ENCODE data around the gene ETV6. TPM values are rescaled to one million over a fixed set of nuclear protein-coding genes. Genes with fewer than 3 reads are reported as not detected.

ETV6 gene
- total and polyA plus RNA-seq, 2 of the 8 experiments (the other 6 are each of a cell fraction or from before 2014, with no cell fraction given) = 5.5 to 23.9 TPM

GRCh38 chr12:11920231-11920630 is 270.8 kb downstream of the ETV6 start:
- no peak for FAIRE-seq
- CTCF ChIA-PET (ENCODE audit: partially characterized antibody) = no interaction called here
- H4K91ac ChIP-seq (replicated peaks; ENCODE audit: insufficient read length, low read length) = no peak overlapping the region
- H3K9ac ChIP-seq (replicated peaks in 1 of 4; ENCODE audit: extremely low read depth in 1 of 4, low read depth in 3 of 4, low read length in 3 of 4) = no peak overlapping the region
- no peak overlapping the region for H3K4me3 ChIP-seq (ENCODE audit: extremely low read depth in 1 of 4, insufficient read depth in 2 of 4, low read depth in 3 of 4, low read length in 4 of 4)
- no peaks in the 10 kb centered on the region for H3K4me1 ChIP-seq (replicated peaks in 1 of 4; ENCODE audit: control insufficient read depth in 3 of 4, insufficient read depth in 4 of 4, low read length in 3 of 4)
- no peak overlapping the region for H2AK5ac ChIP-seq (ENCODE audit: low read depth, low read length)
- DNase-seq (ENCODE audit: low read depth in 1 of 2, low spot score in 2 of 2) = no peak
- no peak overlapping the region for H3K27ac ChIP-seq (ENCODE audit: low read depth, low read length)
- POLR2A ChIA-PET (ENCODE audit: partially characterized antibody) = no interaction called here
- H4K8ac ChIP-seq (ENCODE audit: extremely low read depth, insufficient read depth, low read length) = no peak overlapping the region
- no peak overlapping the region for H2BK20ac ChIP-seq (ENCODE audit: low read length)
- no peak overlapping the region for H2BK15ac ChIP-seq (ENCODE audit: low read length)
- H3K23me2 ChIP-seq (ENCODE audit: low read depth, low read length) = no peaks in the 10 kb centered on the region
- no peaks in the 10 kb centered on the region for H3K79me2 ChIP-seq (ENCODE audit: control insufficient read depth in 1 of 2, insufficient read depth in 2 of 2, low read length in 2 of 2)
- no peak overlapping the region for H4K5ac ChIP-seq (ENCODE audit: insufficient read length, low read depth, low read length)
- TF ChIP-seq CHD1 (IDR thresholded peaks at IDR 0.05; ENCODE audit: low read depth, low read length) (no peak), TAF7 (optimal IDR thresholded peaks at IDR 0.05; ENCODE audit: borderline replicate concordance, low read depth, low read length) (no peak), BACH1 (IDR thresholded peaks at IDR 0.05; ENCODE audit: low read length) (no peak), RNF2 (IDR thresholded peaks at IDR 0.05; ENCODE audit: borderline replicate concordance, low read depth, low read length, missing control alignments, poor library complexity, severe bottlenecking) (no peak), SIRT6 (IDR thresholded peaks at IDR 0.05; ENCODE audit: low read length) (no peak), ATF2 (IDR thresholded peaks at IDR 0.05; ENCODE audit: low read length) (no peak), HDAC2 (IDR thresholded peaks at IDR 0.05; ENCODE audit: borderline replicate concordance in 1 of 2, low read depth in 2 of 2, low read length in 2 of 2) (no peak), SUZ12 (IDR thresholded peaks at IDR 0.05; ENCODE audit: low read length) (no peak), SAP30 (IDR thresholded peaks at IDR 0.05; ENCODE audit: insufficient read depth, insufficient replicate concordance, low read length) (no peak)
- no peak overlapping the region for H3K4me2 ChIP-seq (ENCODE audit: insufficient read depth in 1 of 2, low read depth in 2 of 2, low read length in 2 of 2)
- H3K14ac ChIP-seq (ENCODE audit: insufficient read length) = no peak overlapping the region
- H3K79me1 ChIP-seq (ENCODE audit: low read depth, low read length) = no peaks in the 10 kb centered on the region
- no peaks in the 10 kb centered on the region for H3K36me3 ChIP-seq (ENCODE audit: control insufficient read depth in 2 of 4, insufficient read depth in 4 of 4, low read length in 3 of 4)
- H3K56ac ChIP-seq (replicated peaks; ENCODE audit: insufficient read length, low read depth, low read length) = no peak overlapping the region
- no peak overlapping the region for H2BK120ac ChIP-seq (replicated peaks; ENCODE audit: low read depth, low read length)
- H2BK12ac ChIP-seq (ENCODE audit: low read depth, low read length) = no peak overlapping the region
- H3K23ac ChIP-seq (ENCODE audit: insufficient read length) = no peak overlapping the region
- 83% methylated on average over 4 of the region's 4 CpGs; no CpG with 5 or more reads in 1 of the 2 experiments for WGBS, 2 experiments (ENCODE audit: extremely low coverage in 1 of 2, insufficient coverage in 1 of 2, insufficient read length in 1 of 2, insufficient replicate concordance in 2 of 2, low coverage in 1 of 2, low lambda C conversion rate in 2 of 2, missing lambda C conversion rate in 1 of 2)
- no peak overlapping the region for H3K18ac ChIP-seq (ENCODE audit: extremely low read depth, low read length)
- H3K4ac ChIP-seq (replicated peaks; ENCODE audit: insufficient read length, low read depth, low read length) = no peak overlapping the region
- no peak overlapping the region for H2AFZ ChIP-seq (ENCODE audit: low read length)
- no peak overlapping the region for H2BK5ac ChIP-seq (ENCODE audit: low read depth, low read length)
- no peaks in the 10 kb centered on the region; a peak in 1 of 4 replicates for H3K9me3 ChIP-seq (ENCODE audit: insufficient read depth in 2 of 2, low read depth in 1 of 2, low read length in 1 of 2)
- H4K20me1 ChIP-seq (replicated peaks in 1 of 2; ENCODE audit: control insufficient read depth in 1 of 2, insufficient read depth in 2 of 2, low read length in 2 of 2) = no peaks in the 10 kb centered on the region
- H3K27me3 ChIP-seq (replicated peaks in 1 of 4; ENCODE audit: control insufficient read depth in 3 of 4, extremely low read depth in 1 of 4, insufficient read depth in 3 of 4, low read length in 3 of 4) = no peaks in the 10 kb centered on the region

Measured in H1 (cell line).